ENCODE data around the gene TNIP3.

TNIP3 gene

GRCh38 chr4:121107507-121107906, 56.6 kb downstream of the TNIP3 start:
- Histone ChIP-seq H3K4me3 (ENCODE audit: low read depth, low read length) (no peak overlapping the region), H3K4me1 (ENCODE audit: control insufficient read depth in 1 of 2, insufficient read depth in 2 of 2, low read length in 2 of 2) (no peaks in the 10 kb centered on the region), H3K79me1 (ENCODE audit: low read length) (no peaks in the 10 kb centered on the region), H2BK120ac (ENCODE audit: insufficient read depth, low read length, poor library complexity) (no peak overlapping the region), H3K9me3 (ENCODE audit: insufficient read depth, low read depth, low read length) (no peaks in the 10 kb centered on the region), H3K79me2 (ENCODE audit: control insufficient read depth, insufficient read depth, low read length, poor library complexity) (no peaks in the 10 kb centered on the region), H3K18ac (ENCODE audit: low read length) (no peak overlapping the region), H3K4ac (ENCODE audit: low read depth, low read length) (no peak overlapping the region), H2AFZ (ENCODE audit: insufficient read depth, low read length, poor library complexity) (no peak overlapping the region), H3K23ac (ENCODE audit: low read length) (peak overlapping the region; percentile 55), H3K27me3 (ENCODE audit: insufficient read depth, low read length) (no peaks in the 10 kb centered on the region), H4K12ac (ENCODE audit: low read depth, low read length) (no peak overlapping the region), H3K4me2 (ENCODE audit: low read length) (no peak overlapping the region), H3K14ac (ENCODE audit: low read length) (no peak overlapping the region), H2AK5ac (ENCODE audit: low read length) (no peak overlapping the region), H3K9ac (ENCODE audit: low read length) (no peak overlapping the region), H3K27ac (ENCODE audit: low read depth, low read length) (no peak overlapping the region), H3K36me3 (ENCODE audit: control insufficient read depth in 1 of 2, insufficient read depth in 2 of 2, low read length in 2 of 2) (no peaks in the 10 kb centered on the region), H2BK12ac (ENCODE audit: low read length) (no peak overlapping the region), H4K8ac (ENCODE audit: low read depth, low read length) (no peak overlapping the region), H4K91ac (ENCODE audit: low read depth, low read length) (no peak overlapping the region), H2BK5ac (ENCODE audit: low read depth, low read length, poor library complexity) (no peak overlapping the region)
- WGBS (ENCODE audit: extremely low coverage, insufficient coverage, insufficient read length) = no CpG with 5 or more reads among the region's 4 CpGs
- no peak for DNase-seq

- no peak overlapping the region for H2BK5ac ChIP-seq (ENCODE audit: low read depth, low read length, poor library complexity)
- H3K14ac ChIP-seq (ENCODE audit: low read length) = no peak overlapping the region
- H2BK120ac ChIP-seq (ENCODE audit: insufficient read depth, low read length, poor library complexity) = no peak overlapping the region
- H3K4me2 ChIP-seq (ENCODE audit: low read length) = no peak overlapping the region
- H2AFZ ChIP-seq (ENCODE audit: insufficient read depth, low read length, poor library complexity) = no peak overlapping the region
- no peak overlapping the region for H3K18ac ChIP-seq (ENCODE audit: low read length)
- no peaks in the 10 kb centered on the region for H3K79me2 ChIP-seq (ENCODE audit: control insufficient read depth, insufficient read depth, low read length, poor library complexity)
- no peak overlapping the region for H4K12ac ChIP-seq (ENCODE audit: low read depth, low read length)
- no peak overlapping the region for H3K27ac ChIP-seq (ENCODE audit: low read depth, low read length)
- H2AK5ac ChIP-seq (ENCODE audit: low read length) = no peak overlapping the region
- H3K36me3 ChIP-seq (ENCODE audit: control insufficient read depth in 1 of 2, insufficient read depth in 2 of 2, low read length in 2 of 2) = no peaks in the 10 kb centered on the region
- no peaks in the 10 kb centered on the region for H3K4me1 ChIP-seq (ENCODE audit: control insufficient read depth in 1 of 2, insufficient read depth in 2 of 2, low read length in 2 of 2)
- H2BK12ac ChIP-seq (ENCODE audit: low read length) = no peak overlapping the region
- DNase-seq = no peak
- H4K8ac ChIP-seq (ENCODE audit: low read depth, low read length) = no peak overlapping the region
- H3K4ac ChIP-seq (ENCODE audit: low read depth, low read length) = no peak overlapping the region
- no peaks in the 10 kb centered on the region for H3K79me1 ChIP-seq (ENCODE audit: low read length)
- no peak overlapping the region for H3K4me3 ChIP-seq (ENCODE audit: low read depth, low read length)
- H3K27me3 ChIP-seq (ENCODE audit: insufficient read depth, low read length) = no peaks in the 10 kb centered on the region
- no CpG with 5 or more reads among the region's 2 CpGs for WGBS (ENCODE audit: extremely low coverage, insufficient coverage, insufficient read length)
- H3K9ac ChIP-seq (ENCODE audit: low read length) = no peak overlapping the region
- H3K9me3 ChIP-seq (ENCODE audit: insufficient read depth, low read depth, low read length) = no peaks in the 10 kb centered on the region
- H4K91ac ChIP-seq (ENCODE audit: low read depth, low read length) = no peak overlapping the region
- H3K23ac ChIP-seq (ENCODE audit: low read length) = no peak overlapping the region
Measured at GRCh38 chr4:121100093-121100775, 63.9 kb downstream of the TNIP3 start.

- Histone ChIP-seq H3K36me3 (ENCODE audit: control insufficient read depth in 1 of 2, insufficient read depth in 2 of 2, low read length in 2 of 2) (no peaks in the 10 kb centered on the region), H3K27ac (ENCODE audit: low read depth, low read length) (no peak overlapping the region), H3K9ac (ENCODE audit: low read length) (no peak overlapping the region), H2BK5ac (ENCODE audit: low read depth, low read length, poor library complexity) (no peak overlapping the region), H3K14ac (ENCODE audit: low read length) (no peak overlapping the region), H3K23ac (ENCODE audit: low read length) (no peak overlapping the region), H4K91ac (ENCODE audit: low read depth, low read length) (no peak overlapping the region), H3K4me2 (ENCODE audit: low read length) (no peak overlapping the region), H3K4me3 (ENCODE audit: low read depth, low read length) (no peak overlapping the region), H3K79me1 (ENCODE audit: low read length) (no peaks in the 10 kb centered on the region), H2AFZ (ENCODE audit: insufficient read depth, low read length, poor library complexity) (no peak overlapping the region), H4K8ac (ENCODE audit: low read depth, low read length) (no peak overlapping the region), H2BK120ac (ENCODE audit: insufficient read depth, low read length, poor library complexity) (no peak overlapping the region), H3K27me3 (ENCODE audit: insufficient read depth, low read length) (no peaks in the 10 kb centered on the region), H3K79me2 (ENCODE audit: control insufficient read depth, insufficient read depth, low read length, poor library complexity) (no peaks in the 10 kb centered on the region), H3K4me1 (ENCODE audit: control insufficient read depth in 1 of 2, insufficient read depth in 2 of 2, low read length in 2 of 2) (no peaks in the 10 kb centered on the region), H3K4ac (ENCODE audit: low read depth, low read length) (no peak overlapping the region), H3K9me3 (ENCODE audit: insufficient read depth, low read depth, low read length) (no peaks in the 10 kb centered on the region), H2AK5ac (ENCODE audit: low read length) (no peak overlapping the region), H4K12ac (ENCODE audit: low read depth, low read length) (no peak overlapping the region), H3K18ac (ENCODE audit: low read length) (no peak overlapping the region), H2BK12ac (ENCODE audit: low read length) (no peak overlapping the region)
- no CpG with 5 or more reads among the region's 2 CpGs for WGBS (ENCODE audit: extremely low coverage, insufficient coverage, insufficient read length)
- DNase-seq = no peak
Measured at GRCh38 chr4:121098266-121098665, 65.9 kb downstream of the TNIP3 start.

GRCh38 chr4:121096629-121097028, 67.5 kb downstream of the TNIP3 start:
- Histone ChIP-seq H3K27ac (ENCODE audit: low read depth, low read length) (no peak overlapping the region), H2AFZ (ENCODE audit: insufficient read depth, low read length, poor library complexity) (no peak overlapping the region), H3K4me3 (ENCODE audit: low read depth, low read length) (no peak overlapping the region), H4K12ac (ENCODE audit: low read depth, low read length) (no peak overlapping the region), H3K9ac (ENCODE audit: low read length) (no peak overlapping the region), H4K8ac (ENCODE audit: low read depth, low read length) (no peak overlapping the region), H3K14ac (ENCODE audit: low read length) (no peak overlapping the region), H2BK120ac (ENCODE audit: insufficient read depth, low read length, poor library complexity) (no peak overlapping the region), H3K79me1 (ENCODE audit: low read length) (no peaks in the 10 kb centered on the region), H2BK5ac (ENCODE audit: low read depth, low read length, poor library complexity) (no peak overlapping the region), H2BK12ac (ENCODE audit: low read length) (no peak overlapping the region), H4K91ac (ENCODE audit: low read depth, low read length) (no peak overlapping the region), H3K4me1 (ENCODE audit: control insufficient read depth in 1 of 2, insufficient read depth in 2 of 2, low read length in 2 of 2) (no peaks in the 10 kb centered on the region), H2AK5ac (ENCODE audit: low read length) (no peak overlapping the region), H3K4me2 (ENCODE audit: low read length) (no peak overlapping the region), H3K79me2 (ENCODE audit: control insufficient read depth, insufficient read depth, low read length, poor library complexity) (no peaks in the 10 kb centered on the region), H3K9me3 (ENCODE audit: insufficient read depth, low read depth, low read length) (no peaks in the 10 kb centered on the region), H3K23ac (ENCODE audit: low read length) (no peak overlapping the region), H3K4ac (ENCODE audit: low read depth, low read length) (no peak overlapping the region), H3K36me3 (ENCODE audit: control insufficient read depth in 1 of 2, insufficient read depth in 2 of 2, low read length in 2 of 2) (no peaks in the 10 kb centered on the region), H3K27me3 (ENCODE audit: insufficient read depth, low read length) (no peaks in the 10 kb centered on the region), H3K18ac (ENCODE audit: low read length) (no peak overlapping the region)
- no CpG with 5 or more reads among the region's 2 CpGs for WGBS (ENCODE audit: extremely low coverage, insufficient coverage, insufficient read length)
- DNase-seq = peak in 1 of 2 donors; percentile 68
